H9 (cell line): ENCODE data around the gene DLG1. TPM values are rescaled to one million over a fixed set of nuclear protein-coding genes. Genes with fewer than 3 reads are reported as not detected.
A peak's percentile ranks its signal among the peaks of the same experiment; 100 is the strongest.

Experiments
- DNase-seq: peaks from one replicate; pipeline ENCODE4 v3.0.0-alpha.2; 2017
- H2AFZ ChIP-seq: one replicate; pipeline ENCODE4 v1.6.1; 2013; ENCODE audit warnings: mild to moderate bottlenecking, low read length, control low read depth, moderate library complexity
- H2AK5ac ChIP-seq: 2 replicates; pipeline ENCODE4 v1.6.1; 2013; ENCODE audit warnings: low read length, control low read depth, mixed read lengths; ENCODE audit not compliant: insufficient read length
- H2BK120ac ChIP-seq: one replicate; pipeline ENCODE4 v1.6.1; 2013; ENCODE audit warnings: low read depth, mild to moderate bottlenecking, low read length, control low read depth, inconsistent platforms; ENCODE audit not compliant: poor library complexity, severe bottlenecking
- H2BK12ac ChIP-seq: 2 replicates; pipeline ENCODE4 v1.6.1; 2013; ENCODE audit warnings: low read length, control low read depth, mixed read lengths, low read depth; ENCODE audit not compliant: insufficient read length
- H2BK15ac ChIP-seq: 2 replicates; pipeline ENCODE4 v1.6.1; 2013; ENCODE audit warnings: low read depth, low read length, control low read depth
- H2BK20ac ChIP-seq: one replicate; pipeline ENCODE4 v1.6.1; 2013; ENCODE audit warnings: low read depth, mild to moderate bottlenecking, low read length, control low read depth, inconsistent platforms; ENCODE audit not compliant: poor library complexity, severe bottlenecking
- H2BK5ac ChIP-seq: 2 replicates; pipeline ENCODE4 v1.6.1; 2013; ENCODE audit warnings: low read length, control low read depth, mixed read lengths; ENCODE audit not compliant: insufficient read length
- H3K14ac ChIP-seq: 2 replicates; pipeline ENCODE4 v1.6.1; 2013; ENCODE audit warnings: low read length, control low read depth; ENCODE audit not compliant: insufficient read depth
- H3K18ac ChIP-seq: 2 replicates; pipeline ENCODE4 v1.6.1; 2013; ENCODE audit warnings: low read depth, mild to moderate bottlenecking, mixed read lengths, low read length, control low read depth; ENCODE audit not compliant: insufficient read length
- H3K23ac ChIP-seq: 2 replicates; pipeline ENCODE4 v1.6.1; 2013; ENCODE audit warnings: low read length, control low read depth, mixed read lengths, low read depth; ENCODE audit not compliant: insufficient read length
- H3K23me2 ChIP-seq: 2 replicates; pipeline ENCODE4 v1.6.1; 2013; ENCODE audit warnings: low read depth, mild to moderate bottlenecking, mixed read lengths, low read length, control low read depth; ENCODE audit not compliant: insufficient read length, poor library complexity, severe bottlenecking
- H3K27ac ChIP-seq: 2 replicates; pipeline ENCODE4 v1.5.1; 2013; ENCODE audit warnings: low read length, control low read depth, mixed read lengths, low read depth; ENCODE audit not compliant: insufficient read length
- H3K27me3 ChIP-seq: 2 replicates; pipeline ENCODE4 v1.6.1; 2013; ENCODE audit warnings: low read length, control low read depth, inconsistent platforms; ENCODE audit not compliant: insufficient read depth
- H3K4ac ChIP-seq: 2 replicates; pipeline ENCODE4 v1.6.1; 2013; ENCODE audit warnings: low read depth, mild to moderate bottlenecking, control low read depth, inconsistent platforms, low read length, moderate library complexity
- H3K4me1 ChIP-seq: 2 replicates; pipeline ENCODE4 v1.6.1; 2013; ENCODE audit warnings: low read length, control low read depth, inconsistent platforms; ENCODE audit not compliant: insufficient read depth
- H3K4me2 ChIP-seq: 2 replicates; pipeline ENCODE4 v1.6.1; 2013; ENCODE audit warnings: low read length, control low read depth, mixed read lengths; ENCODE audit not compliant: insufficient read length, insufficient read depth
- H3K56ac ChIP-seq: 2 replicates; pipeline ENCODE4 v1.6.1; 2013; ENCODE audit warnings: low read depth, mild to moderate bottlenecking, mixed read lengths, low read length, control low read depth; ENCODE audit not compliant: insufficient read length
- H3K79me1 ChIP-seq: 2 replicates; pipeline ENCODE4 v1.6.1; 2013; ENCODE audit warnings: low read depth, mild to moderate bottlenecking, moderate library complexity, low read length, control low read depth, inconsistent platforms; ENCODE audit not compliant: insufficient read depth, poor library complexity, severe bottlenecking
- H3K79me2 ChIP-seq: 2 replicates; pipeline ENCODE4 v1.6.1; 2013; ENCODE audit warnings: low read length, control low read depth, inconsistent platforms; ENCODE audit not compliant: insufficient read depth
- H3K9ac ChIP-seq: 2 replicates; pipeline ENCODE4 v1.6.1; 2013; ENCODE audit warnings: low read length, control low read depth, mixed read lengths; ENCODE audit not compliant: insufficient read length; ENCODE audit errors: extremely low read depth
- H3K9me3 ChIP-seq: one replicate; pipeline ENCODE4 v1.6.1; 2013; ENCODE audit warnings: low read depth, low read length, inconsistent platforms; ENCODE audit not compliant: control insufficient read depth
- H3T11ph ChIP-seq: one replicate; pipeline ENCODE4 v1.6.1; 2013; ENCODE audit warnings: mild to moderate bottlenecking, low read length, control low read depth, inconsistent platforms
- H4K20me1 ChIP-seq: one replicate; pipeline ENCODE4 v1.6.1; 2013; ENCODE audit not compliant: control insufficient read depth, insufficient read length, insufficient read depth
- H4K5ac ChIP-seq: 2 replicates; pipeline ENCODE4 v1.6.1; 2013; ENCODE audit warnings: low read depth, mild to moderate bottlenecking, mixed read lengths, low read length, control low read depth; ENCODE audit not compliant: insufficient read length
- H4K8ac ChIP-seq: replicated peaks from 2 replicates; pipeline ENCODE4 v1.6.1; 2013; ENCODE audit warnings: low read length, control low read depth, mixed read lengths, low read depth; ENCODE audit not compliant: insufficient read length
- H4K91ac ChIP-seq: 2 replicates; pipeline ENCODE4 v1.6.1; 2013; ENCODE audit warnings: low read depth, mild to moderate bottlenecking, moderate library complexity, mixed read lengths, low read length, control low read depth; ENCODE audit not compliant: insufficient read length
- H3K27ac Mint-ChIP-seq, 3 experiments: 2 replicates in 2 of 3; 3 replicates in 1 of 3; pipeline ENCODE4 v1.8.0; 2020 to 2021; ENCODE audit warnings: mixed read lengths in 3 of 3, mild to moderate bottlenecking in 1 of 3, moderate library complexity in 1 of 3
- H3K27me3 Mint-ChIP-seq: 2 replicates; pipeline ENCODE4 v1.8.0; 2021; ENCODE audit warnings: low read depth, mild to moderate bottlenecking, moderate library complexity, mixed read lengths
- H3K36me3 Mint-ChIP-seq, 3 experiments: 2 replicates in 2 of 3; 3 replicates in 1 of 3; pipeline ENCODE4 v1.8.0; 2020 to 2021; ENCODE audit warnings: low read depth in 3 of 3, mixed read lengths in 3 of 3; ENCODE audit not compliant: insufficient read depth in 1 of 3
- H3K4me1 Mint-ChIP-seq, 2 experiments: 2 replicates each; pipeline ENCODE4 v1.8.0; 2020; ENCODE audit warnings: mixed read lengths in 2 of 2
- H3K4me3 Mint-ChIP-seq, 2 experiments: 2 replicates in 1 of 2; 3 replicates in 1 of 2; pipeline ENCODE4 v1.8.0; 2020 to 2021; ENCODE audit warnings: mild to moderate bottlenecking in 2 of 2, mixed read lengths in 2 of 2, moderate library complexity in 1 of 2
- H3K9me3 Mint-ChIP-seq, 2 experiments: 2 replicates in 1 of 2; 3 replicates in 1 of 2; pipeline ENCODE4 v1.8.0; 2020; ENCODE audit warnings: mild to moderate bottlenecking in 2 of 2, mixed read lengths in 2 of 2, moderate library complexity in 1 of 2
- WGBS: extraction: QIAGEN DNeasy Blood & Tissue Kit; methylation state at CpG from one replicate; pipeline ENCODE4 v1.1.7; 2013; ENCODE audit warnings: missing lambda C conversion rate, low lambda C conversion rate, mixed read lengths; ENCODE audit not compliant: insufficient read length; ENCODE audit errors: extremely low coverage; 5-methylcytosine and 5-hydroxymethylcytosine counted together
- total RNA-seq: library from RNA; stranded (reverse); gene quantifications from 2 replicates; pipeline ENCODE4 v1.2.1, GENCODE V29; 2021
- TF ChIP-seq, protein P1 (sequence below): fragments of 200-600 bp; sonication (generic); conservative IDR thresholded peaks from 3 replicates; pipeline ENCODE4 v1.8.0; 2021; ENCODE audit warnings: antibody characterized with exemption, mild to moderate bottlenecking

DLG1 gene
- total RNA-seq, 1 experiment from 2014 or later, result 84.1 TPM

DNA sequence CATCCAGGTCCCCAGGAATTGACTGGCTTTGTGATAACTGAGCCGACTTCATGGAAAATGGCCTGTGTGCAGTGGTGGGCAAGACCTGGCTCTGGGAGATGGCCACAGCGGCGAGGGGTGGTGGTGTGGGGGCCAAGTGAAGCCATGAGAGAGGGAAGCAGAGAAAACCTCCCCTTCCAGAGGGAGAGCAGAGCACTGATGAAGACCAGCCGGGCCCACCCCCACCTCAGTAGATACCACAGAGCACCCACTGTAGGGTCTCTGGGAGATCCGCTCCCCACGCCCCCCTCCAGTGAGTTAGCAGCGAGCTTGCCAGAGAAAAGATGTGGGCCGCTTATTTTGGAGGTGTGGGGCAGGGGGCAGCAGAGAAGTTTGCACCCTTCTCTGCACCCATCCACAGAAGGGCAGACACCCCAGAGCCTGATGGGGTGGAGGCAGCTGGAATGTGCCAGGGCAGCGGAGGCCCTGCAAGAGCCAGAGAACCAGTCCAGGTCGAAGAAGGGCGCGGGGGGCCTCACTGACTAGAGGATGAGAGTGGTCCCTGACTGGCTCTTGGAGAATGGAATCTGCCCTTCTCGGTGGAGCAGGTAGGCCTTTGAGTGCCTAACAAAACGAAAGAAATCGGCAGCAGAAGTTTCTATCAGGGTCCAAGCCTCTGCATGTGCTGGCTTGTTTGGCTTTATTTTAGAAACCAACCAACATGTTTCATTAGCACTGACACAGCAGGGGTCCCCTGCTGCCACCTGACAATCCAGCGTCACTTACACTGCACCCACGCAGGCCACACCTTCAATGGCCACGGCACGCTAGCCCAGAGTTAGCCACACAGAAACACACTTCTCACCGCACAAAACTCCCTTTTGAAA is 297.1 kb downstream of the DLG1 start:
- Histone ChIP-seq H3T11ph (no peak overlapping the region), H4K91ac (no peak overlapping the region), H2BK12ac (no peak overlapping the region), H2BK5ac (no peak overlapping the region), H3K27me3 (peaks cover 9% of the 10 kb centered on the region; the same call in 1 of the 2 replicates), H3K4me2 (no peak overlapping the region), H4K5ac (no peak overlapping the region), H2BK20ac (no peak overlapping the region), H3K14ac (no peak overlapping the region), H3K79me1 (no peaks in the 10 kb centered on the region), H3K27ac (no peak overlapping the region), H3K23me2 (peaks cover 4% of the 10 kb centered on the region), H2AK5ac (no peak overlapping the region), H3K23ac (no peak overlapping the region), H3K18ac (no peak overlapping the region), H3K4me1 (0 out of 2 replicates have a peak, but pooled peaks cover 6% of the 10 kb centered on the region), H4K8ac (no peak overlapping the region), H3K4ac (no peak overlapping the region), H3K56ac (no peak overlapping the region), H2BK15ac (no peak overlapping the region), H2BK120ac (no peak overlapping the region), H2AFZ (no peak overlapping the region), H4K20me1 (no peaks in the 10 kb centered on the region), H3K9me3 (no peaks in the 10 kb centered on the region), H3K9ac (no peak overlapping the region), H3K79me2 (no peaks in the 10 kb centered on the region)
- peaks cover 28% of the 10 kb centered on the region for H3K27me3 Mint-ChIP-seq
- TF ChIP-seq, protein P1, sequence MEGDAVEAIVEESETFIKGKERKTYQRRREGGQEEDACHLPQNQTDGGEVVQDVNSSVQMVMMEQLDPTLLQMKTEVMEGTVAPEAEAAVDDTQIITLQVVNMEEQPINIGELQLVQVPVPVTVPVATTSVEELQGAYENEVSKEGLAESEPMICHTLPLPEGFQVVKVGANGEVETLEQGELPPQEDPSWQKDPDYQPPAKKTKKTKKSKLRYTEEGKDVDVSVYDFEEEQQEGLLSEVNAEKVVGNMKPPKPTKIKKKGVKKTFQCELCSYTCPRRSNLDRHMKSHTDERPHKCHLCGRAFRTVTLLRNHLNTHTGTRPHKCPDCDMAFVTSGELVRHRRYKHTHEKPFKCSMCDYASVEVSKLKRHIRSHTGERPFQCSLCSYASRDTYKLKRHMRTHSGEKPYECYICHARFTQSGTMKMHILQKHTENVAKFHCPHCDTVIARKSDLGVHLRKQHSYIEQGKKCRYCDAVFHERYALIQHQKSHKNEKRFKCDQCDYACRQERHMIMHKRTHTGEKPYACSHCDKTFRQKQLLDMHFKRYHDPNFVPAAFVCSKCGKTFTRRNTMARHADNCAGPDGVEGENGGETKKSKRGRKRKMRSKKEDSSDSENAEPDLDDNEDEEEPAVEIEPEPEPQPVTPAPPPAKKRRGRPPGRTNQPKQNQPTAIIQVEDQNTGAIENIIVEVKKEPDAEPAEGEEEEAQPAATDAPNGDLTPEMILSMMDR, result no peak
- no CpG with 5 or more reads among the region's 20 CpGs for WGBS
- peaks cover 0 to 3% of the 10 kb centered on the region in 2 experiments; a peak in 2 of 5 replicates for H3K9me3 Mint-ChIP-seq
- peaks cover 17% of the 10 kb centered on the region in 2 experiments for H3K4me1 Mint-ChIP-seq
- peak; percentile 26 for DNase-seq
- peaks cover 3 to 13% (median 6%) of the 10 kb centered on the region in 3 experiments; a peak in 5 of 7 replicates for H3K36me3 Mint-ChIP-seq
- H3K27ac Mint-ChIP-seq, result no peak overlapping the region
- peak overlapping the region; percentile 10 to 78 for H3K4me3 Mint-ChIP-seq
